Loucy (cell line): ENCODE results near the gene LHPP.

Experiments used
- H2AFZ ChIP-seq: fragments of 200-600 bp; sonication (generic); 2 replicates; pipeline ENCODE4 v1.6.0; 2016; ENCODE audit warnings: antibody characterized with exemption, mild to moderate bottlenecking, low read length, moderate library complexity
- H3F3A ChIP-seq: fragments of 200-600 bp; 2 replicates; pipeline ENCODE4 v1.6.0; 2016; ENCODE audit warnings: antibody characterized with exemption, low read depth, mild to moderate bottlenecking
- H3K27me3 ChIP-seq: fragments of 200-600 bp; sonication (generic); 2 replicates; pipeline ENCODE4 v1.6.1; 2014; ENCODE audit warnings: low read length, mild to moderate bottlenecking; ENCODE audit not compliant: insufficient read depth, poor library complexity, severe bottlenecking
- H3K36me3 ChIP-seq: fragments of 200-600 bp; sonication (generic); 2 replicates; pipeline ENCODE4 v1.6.1; 2016; ENCODE audit warnings: low read length; ENCODE audit not compliant: insufficient read depth
- H3K4me1 ChIP-seq: fragments of 200-600 bp; sonication (generic); 2 replicates; pipeline ENCODE4 v1.5.1; 2014; ENCODE audit warnings: low read length, mild to moderate bottlenecking; ENCODE audit not compliant: insufficient read depth, poor library complexity, severe bottlenecking
- H3K4me2 ChIP-seq: fragments of 200-600 bp; sonication (generic); 2 replicates; pipeline ENCODE4 v1.6.0; 2014; ENCODE audit warnings: antibody characterized with exemption, low read length, low read depth, mild to moderate bottlenecking; ENCODE audit not compliant: poor library complexity, severe bottlenecking
- H3K4me3 ChIP-seq: fragments of 200-600 bp; sonication (generic); 2 replicates; pipeline ENCODE4 v1.5.1; 2014; ENCODE audit warnings: low read length, mild to moderate bottlenecking, mixed read lengths; ENCODE audit not compliant: poor library complexity, severe bottlenecking
- H3K79me2 ChIP-seq: fragments of 200-600 bp; sonication (generic); 2 replicates; pipeline ENCODE4 v1.6.1; 2014; ENCODE audit warnings: low read length; ENCODE audit not compliant: insufficient read depth
- H3K9ac ChIP-seq: fragments of 200-600 bp; sonication (generic); 2 replicates; pipeline ENCODE4 v1.6.0; 2014; ENCODE audit warnings: mild to moderate bottlenecking, low read depth, low read length, moderate library complexity; ENCODE audit not compliant: poor library complexity, severe bottlenecking
- H3K9me2 ChIP-seq: fragments of 200-600 bp; sonication (generic); replicated peaks from 2 replicates; pipeline ENCODE4 v1.6.1; 2016; ENCODE audit warnings: low read depth, low read length, mixed read lengths
- H3K9me3 ChIP-seq: fragments of 200-600 bp; sonication (generic); 2 replicates; pipeline ENCODE4 v1.6.1; 2014; ENCODE audit warnings: mild to moderate bottlenecking, antibody characterized with exemption, low read length, low read depth; ENCODE audit not compliant: insufficient read depth
- H4K20me1 ChIP-seq: fragments of 200-600 bp; sonication (generic); 2 replicates; pipeline ENCODE4 v1.6.0; 2014; ENCODE audit warnings: antibody characterized with exemption, low read length, mild to moderate bottlenecking; ENCODE audit not compliant: insufficient read depth, poor library complexity, severe bottlenecking
- CTCF ChIP-seq: fragments of 200-600 bp; sonication (generic); conservative IDR thresholded peaks from 2 replicates; pipeline ENCODE4 v1.5.1; 2014; ENCODE audit warnings: mild to moderate bottlenecking, antibody characterized with exemption, low read length
- EZH2phosphoT487 ChIP-seq: fragments of 200-600 bp; IDR thresholded peaks from 2 replicates; pipeline ENCODE4 v1.6.1; 2018; ENCODE audit warnings: antibody characterized with exemption, mild to moderate bottlenecking, moderate library complexity, borderline replicate concordance

The LHPP gene

GRCh38 chr10:124496150-124496549 is 34.5 kb downstream of the LHPP start:
- Histone ChIP-seq H3K79me2 (no peaks in the 10 kb centered on the region), H3K27me3 (no peaks in the 10 kb centered on the region), H2AFZ (no peak overlapping the region), H3F3A (no peaks in the 10 kb centered on the region), H3K9me2 (no peaks in the 10 kb centered on the region), H3K4me3 (no peak overlapping the region), H3K9ac (no peak overlapping the region), H4K20me1 (no peaks in the 10 kb centered on the region), H3K36me3 (peaks cover 5% of the 10 kb centered on the region; the same call in 1 of the 2 replicates), H3K4me2 (no peak overlapping the region), H3K9me3 (peaks cover 2% of the 10 kb centered on the region; the same call in 1 of the 2 replicates), H3K4me1 (no peaks in the 10 kb centered on the region)
- TF ChIP-seq EZH2phosphoT487 (no peak), CTCF (no peak)

GRCh38 chr10:124496620-124497019 is 35.0 kb downstream of the LHPP start:
- Histone ChIP-seq H3K9me3 (peaks cover 2% of the 10 kb centered on the region; the same call in 1 of the 2 replicates), H2AFZ (no peak overlapping the region), H3K4me2 (no peak overlapping the region), H3K4me3 (no peak overlapping the region), H3K9ac (no peak overlapping the region), H3K79me2 (no peaks in the 10 kb centered on the region), H3K36me3 (peaks cover 5% of the 10 kb centered on the region; the same call in 1 of the 2 replicates), H3F3A (no peaks in the 10 kb centered on the region), H4K20me1 (no peaks in the 10 kb centered on the region), H3K27me3 (no peaks in the 10 kb centered on the region), H3K4me1 (no peaks in the 10 kb centered on the region), H3K9me2 (no peaks in the 10 kb centered on the region)
- no peak for TF ChIP-seq EZH2phosphoT487
- TF ChIP-seq CTCF, result no peak

- H3K79me2 ChIP-seq, result no peaks in the 10 kb centered on the region
- TF ChIP-seq EZH2phosphoT487 (no peak), CTCF (no peak)
- peaks cover 2% of the 10 kb centered on the region; the same call in 1 of the 2 replicates for H3K9me3 ChIP-seq
These were observed 35.7 kb downstream of the LHPP start for GRCh38 chr10:124497196-124497881.

More at GRCh38 chr10:124497196-124497881, 35.7 kb downstream of the LHPP start:
- Histone ChIP-seq H3K4me2 (no peak overlapping the region), H2AFZ (no peak overlapping the region), H3K4me1 (no peaks in the 10 kb centered on the region), H3K9me2 (no peaks in the 10 kb centered on the region), H3F3A (no peaks in the 10 kb centered on the region), H3K4me3 (no peak overlapping the region), H4K20me1 (no peaks in the 10 kb centered on the region), H3K9ac (no peak overlapping the region), H3K27me3 (no peaks in the 10 kb centered on the region), H3K36me3 (peaks cover 5% of the 10 kb centered on the region; the same call in 1 of the 2 replicates)
